IMR-90 (cell line): ENCODE results near the gene TAAR8. TPM values are rescaled to one million over a fixed set of nuclear protein-coding genes. Genes with fewer than 3 reads are reported as not detected.

Experiments used
- ATAC-seq: fragments of 200-7000 bp; cut with Tn5 transposase; 2 replicates; pipeline ENCODE4 v1.9.1; 2020; ENCODE audit warnings: low read depth, mild to moderate bottlenecking, moderate library complexity
- BruUV-seq: library from RNA; stranded (reverse); fragments of 400-500 nt; replicated peaks from 2 replicates; lab custom pipeline; 2021; lab: Mats Ljungman, UMichigan
- CTCF ChIA-PET: fragments of 300-600 bp; formaldehyde crosslinking; extraction: SDS; loops from one replicate; lab custom pipeline; 2021; ENCODE audit warnings: antibody characterized with exemption; lab: Yijun Ruan, JAX
- POLR2A ChIA-PET: fragments of 300-600 bp; sonication (Branson Sonifier 250); formaldehyde crosslinking; loops from one replicate; lab custom pipeline; 2022; ENCODE audit warnings: antibody characterized with exemption; ENCODE audit not compliant: unreplicated experiment; lab: Charles Lee
- DNase-seq: peaks from one replicate; pipeline ENCODE4 v3.0.0; 2013
- H2AFZ ChIP-seq: replicated peaks from 2 replicates; pipeline ENCODE3; 2013; ENCODE audit warnings: low read length, mild to moderate bottlenecking; ENCODE audit not compliant: poor library complexity
- H2AK5ac ChIP-seq: 2 replicates; pipeline ENCODE4 v1.6.1; 2013; ENCODE audit warnings: low read depth, low read length, inconsistent platforms
- H2AK9ac ChIP-seq: replicated peaks from 2 replicates; pipeline ENCODE3; 2013; ENCODE audit warnings: mild to moderate bottlenecking, low read depth, low read length, moderate library complexity; ENCODE audit not compliant: poor library complexity
- H2BK120ac ChIP-seq: 2 replicates; pipeline ENCODE4 v1.6.1; 2013; ENCODE audit warnings: low read depth, low read length, inconsistent platforms
- H2BK15ac ChIP-seq: 3 replicates; pipeline ENCODE4 v1.6.1; 2013; ENCODE audit warnings: low read depth, low read length, inconsistent platforms
- H2BK20ac ChIP-seq: 2 replicates; pipeline ENCODE4 v1.6.1; 2013; ENCODE audit warnings: low read depth, mild to moderate bottlenecking, inconsistent platforms, low read length, moderate library complexity
- H2BK5ac ChIP-seq: 2 replicates; pipeline ENCODE4 v1.6.1; 2013; ENCODE audit warnings: mild to moderate bottlenecking, low read depth, low read length, inconsistent platforms; ENCODE audit not compliant: poor library complexity, severe bottlenecking
- H3K14ac ChIP-seq: replicated peaks from 2 replicates; pipeline ENCODE4 v1.6.1; 2013; ENCODE audit warnings: low read depth, low read length, inconsistent platforms
- H3K18ac ChIP-seq: 2 replicates; pipeline ENCODE4 v1.6.1; 2013; ENCODE audit warnings: low read depth, low read length, control low read depth
- H3K23ac ChIP-seq: 2 replicates; pipeline ENCODE4 v1.6.1; 2013; ENCODE audit warnings: low read depth, low read length, inconsistent platforms
- H3K27ac ChIP-seq: 2 replicates; pipeline ENCODE4 v1.5.1; 2013; ENCODE audit warnings: mild to moderate bottlenecking, control low read depth, low read length; ENCODE audit not compliant: insufficient read depth
- H3K27me3 ChIP-seq: 2 replicates; pipeline ENCODE4 v1.6.1; 2013; ENCODE audit warnings: low read length; ENCODE audit not compliant: control insufficient read depth, insufficient read depth
- H3K36me3 ChIP-seq: 2 replicates; pipeline ENCODE4 v1.6.1; 2013; ENCODE audit warnings: low read length, mixed read lengths; ENCODE audit not compliant: control insufficient read depth, insufficient read depth
- H3K4ac ChIP-seq: 2 replicates; pipeline ENCODE4 v1.6.1; 2013; ENCODE audit warnings: low read depth, low read length, inconsistent platforms
- H3K4me1 ChIP-seq: 2 replicates; pipeline ENCODE4 v1.6.1; 2013; ENCODE audit warnings: low read length, mixed read lengths; ENCODE audit not compliant: control insufficient read depth, insufficient read depth
- H3K4me2 ChIP-seq: 2 replicates; pipeline ENCODE4 v1.6.1; 2013; ENCODE audit warnings: low read depth, mild to moderate bottlenecking, control low read depth, low read length, moderate library complexity
- H3K4me3 ChIP-seq: 2 replicates; pipeline ENCODE4 v1.5.1; 2013; ENCODE audit warnings: low read depth, mild to moderate bottlenecking, control low read depth, low read length, moderate library complexity; ENCODE audit not compliant: insufficient read depth
- H3K56ac ChIP-seq: 2 replicates; pipeline ENCODE4 v1.6.1; 2013; ENCODE audit warnings: low read length, inconsistent platforms; ENCODE audit not compliant: insufficient read depth; ENCODE audit errors: extremely low read depth
- H3K79me1 ChIP-seq, 2 experiments: 2 replicates each; pipeline ENCODE4 v1.6.1; 2013; ENCODE audit warnings: low read length in 2 of 2, inconsistent platforms in 1 of 2, low read depth in 1 of 2
- H3K9ac ChIP-seq: 2 replicates; pipeline ENCODE4 v1.6.1; 2013; ENCODE audit warnings: low read depth, low read length, control low read depth
- H3K9me1 ChIP-seq: 2 replicates; pipeline ENCODE4 v1.6.1; 2013; ENCODE audit warnings: low read length, inconsistent platforms; ENCODE audit not compliant: insufficient read depth
- H3K9me3 ChIP-seq: 2 replicates; pipeline ENCODE4 v1.6.1; 2013; ENCODE audit warnings: low read length; ENCODE audit not compliant: control insufficient read depth, insufficient read depth
- H4K20me1 ChIP-seq: 2 replicates; pipeline ENCODE4 v1.6.1; 2013; ENCODE audit warnings: low read length, inconsistent platforms; ENCODE audit not compliant: insufficient read depth
- H4K5ac ChIP-seq: 2 replicates; pipeline ENCODE4 v1.6.1; 2013; ENCODE audit warnings: mild to moderate bottlenecking, low read depth, low read length, control low read depth
- H4K8ac ChIP-seq, 2 experiments: 2 replicates each; pipeline ENCODE4 v1.6.1; 2013; ENCODE audit warnings: low read depth in 2 of 2, low read length in 2 of 2, control low read depth in 1 of 2, inconsistent platforms in 1 of 2
- H4K91ac ChIP-seq: 2 replicates; pipeline ENCODE4 v1.6.1; 2013; ENCODE audit warnings: low read depth, low read length, inconsistent platforms; ENCODE audit not compliant: insufficient read depth
- BHLHE40 ChIP-seq: fragments of 150-350 bp; IDR thresholded peaks from 2 replicates; pipeline ENCODE4 v1.6.1; 2016; ENCODE audit warnings: mild to moderate bottlenecking, low read depth, low read length
- CEBPB ChIP-seq: IDR thresholded peaks from 2 replicates; pipeline ENCODE4 v1.6.1; 2012; ENCODE audit warnings: low read depth, low read length, improper control_type of control experiment
- CHD1 ChIP-seq: IDR thresholded peaks from 2 replicates; pipeline ENCODE4 v1.6.1; 2012; ENCODE audit warnings: low read depth, low read length, improper control_type of control experiment
- MAZ ChIP-seq: IDR thresholded peaks from 2 replicates; pipeline ENCODE4 v1.6.1; 2012; ENCODE audit warnings: low read depth, mild to moderate bottlenecking, low read length, improper control_type of control experiment, moderate library complexity, borderline replicate concordance
- MXI1 ChIP-seq: IDR thresholded peaks from 2 replicates; pipeline ENCODE4 v1.6.1; 2012; ENCODE audit warnings: low read depth, mild to moderate bottlenecking, low read length, moderate library complexity, borderline replicate concordance
- NFE2L2 ChIP-seq: fragments of 150-350 bp; IDR thresholded peaks from 2 replicates; pipeline ENCODE4 v1.6.1; 2016; ENCODE audit warnings: low read depth, mild to moderate bottlenecking, low read length
- RAD21 ChIP-seq: IDR thresholded peaks from 2 replicates; pipeline ENCODE4 v1.6.1; 2012; ENCODE audit warnings: low read length, improper control_type of control experiment
- RCOR1 ChIP-seq: IDR thresholded peaks from 2 replicates; pipeline ENCODE4 v1.6.1; 2012; ENCODE audit warnings: mild to moderate bottlenecking, low read length, improper control_type of control experiment; ENCODE audit not compliant: insufficient replicate concordance
- RFX5 ChIP-seq: IDR thresholded peaks from 2 replicates; pipeline ENCODE4 v1.8.0; 2012; ENCODE audit warnings: low read depth, mild to moderate bottlenecking, low read length, moderate library complexity
- SMC3 ChIP-seq: fragments of 150-350 bp; IDR thresholded peaks from 2 replicates; pipeline ENCODE4 v1.6.1; 2016; ENCODE audit warnings: low read depth, mild to moderate bottlenecking, antibody characterized with exemption, low read length, moderate library complexity
- WGBS, 2 experiments: methylation state at CpG; one replicate each; pipeline versions ENCODE4 v1.1.5 to v1.1.7; 2013; ENCODE audit warnings: missing lambda C conversion rate in 2 of 2; ENCODE audit not compliant: insufficient read length in 1 of 2; ENCODE audit errors: extremely low coverage in 2 of 2; 5-methylcytosine and 5-hydroxymethylcytosine counted together
- dilution Hi-C: fragments of 300-500 bp; cut with HindIII; formaldehyde crosslinking; loops from one replicate; pipeline ENCODE4 v1.14.3; 2018; ENCODE audit warnings: low sequenced_read_pairs; ENCODE audit not compliant: unreplicated experiment
- in situ Hi-C: fragments of 300-500 bp; cut with MboI; formaldehyde crosslinking; loops from 3 replicates; pipeline ENCODE4 v1.14.3; 2019; ENCODE audit warnings: low sequenced_read_pairs, inconsistent platforms, mixed read lengths
- intact Hi-C: fragments of 100-400 bp; cut with micrococcal nuclease; formaldehyde crosslinking; loops from 2 replicates; pipeline ENCODE4 v1.10.0; 2022
- polyA plus RNA-seq, 3 experiments: library from polyadenylated mRNA; depleted of rRNA; stranded (reverse); fragments of >200 nt; gene quantifications; 2 replicates each; pipeline ENCODE4 v1.2.3, GENCODE V29; 2012; ENCODE audit warnings: low replicate concordance in 1 of 3
- total RNA-seq: library from RNA; depleted of rRNA; stranded (reverse); fragments of >200 nt; gene quantifications from 2 replicates; pipeline ENCODE4 v1.2.3, GENCODE V29; 2012
- TF ChIP-seq, protein P1 (sequence below): conservative IDR thresholded peaks from 2 replicates; pipeline ENCODE4 v1.5.1; 2012; ENCODE audit warnings: mild to moderate bottlenecking, low read depth, low read length, improper control_type of control experiment
- TF ChIP-seq, protein P2 (sequence below): fragments of 150-350 bp; IDR thresholded peaks from 2 replicates; pipeline ENCODE4 v1.6.1; 2017; ENCODE audit warnings: mild to moderate bottlenecking, antibody characterized with exemption, low read length, low read depth

TAAR8 gene
- total and polyA plus RNA-seq, 2 of the 4 experiments (the other 2 are of a cell fraction): not detected

DNA sequence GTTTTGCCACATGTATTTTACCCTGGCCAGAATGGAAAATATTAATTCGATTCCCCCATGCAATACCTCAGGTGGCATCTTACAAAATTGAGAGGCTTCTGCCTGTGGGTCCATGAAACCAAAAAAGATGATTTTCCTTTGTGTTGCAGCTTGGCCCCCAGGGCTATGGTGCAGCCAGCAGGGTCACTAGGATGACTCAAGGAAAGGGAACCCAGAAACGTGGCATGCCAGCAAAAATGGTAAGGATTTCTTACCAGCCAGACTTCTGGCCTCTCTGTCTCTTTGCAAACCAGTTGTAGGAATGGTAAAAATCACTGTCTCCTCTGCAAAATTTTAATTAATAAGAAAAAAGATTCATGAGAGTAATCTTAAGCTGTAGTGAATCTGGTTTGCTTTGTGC, 26.0 kb upstream of the TAAR8 start:
- Histone ChIP-seq H3K4ac (no peak overlapping the region), H4K8ac (no peak overlapping the region), H3K27me3 (peaks cover 26% of the 10 kb centered on the region), H2BK5ac (no peak overlapping the region), H2BK15ac (no peak overlapping the region), H2BK120ac (no peak overlapping the region), H3K4me2 (no peak overlapping the region), H2AFZ (no peak overlapping the region), H4K91ac (no peak overlapping the region), H3K9ac (no peak overlapping the region), H3K18ac (no peak overlapping the region), H4K5ac (no peak overlapping the region), H3K27ac (no peak overlapping the region), H2AK5ac (no peak overlapping the region), H3K79me1 (no peaks in the 10 kb centered on the region), H3K56ac (no peak overlapping the region), H3K9me1 (no peaks in the 10 kb centered on the region), H3K23ac (no peak overlapping the region), H3K9me3 (peaks cover 6% of the 10 kb centered on the region; the same call in 1 of the 2 replicates), H2BK20ac (no peak overlapping the region), H2AK9ac (no peak overlapping the region), H3K36me3 (no peaks in the 10 kb centered on the region), H3K14ac (no peak overlapping the region), H3K4me1 (no peaks in the 10 kb centered on the region), H4K20me1 (no peaks in the 10 kb centered on the region), H3K4me3 (no peak overlapping the region)
- DNase-seq (no peak), ATAC-seq (no peak)
- CTCF ChIA-PET: interaction anchor here (0.9 kb wide), 1 partner anchor 11 kb away, joined by 3 read pairs; no protein-coding TSS in a partner anchor
- WGBS, 2 experiments: no CpG with 5 or more reads among the region's 2 CpGs
- BruUV-seq: no TSS peak
- dilution Hi-C loops (no loop called here), in situ Hi-C loops (no loop called here), intact Hi-C loops (no loop called here)
- TF ChIP-seq SMC3: no peak
- TF ChIP-seq NFE2L2: no peak
- TF ChIP-seq MAZ: no peak
- TF ChIP-seq RFX5: no peak
- no peak for TF ChIP-seq CEBPB
- TF ChIP-seq, protein P1, sequence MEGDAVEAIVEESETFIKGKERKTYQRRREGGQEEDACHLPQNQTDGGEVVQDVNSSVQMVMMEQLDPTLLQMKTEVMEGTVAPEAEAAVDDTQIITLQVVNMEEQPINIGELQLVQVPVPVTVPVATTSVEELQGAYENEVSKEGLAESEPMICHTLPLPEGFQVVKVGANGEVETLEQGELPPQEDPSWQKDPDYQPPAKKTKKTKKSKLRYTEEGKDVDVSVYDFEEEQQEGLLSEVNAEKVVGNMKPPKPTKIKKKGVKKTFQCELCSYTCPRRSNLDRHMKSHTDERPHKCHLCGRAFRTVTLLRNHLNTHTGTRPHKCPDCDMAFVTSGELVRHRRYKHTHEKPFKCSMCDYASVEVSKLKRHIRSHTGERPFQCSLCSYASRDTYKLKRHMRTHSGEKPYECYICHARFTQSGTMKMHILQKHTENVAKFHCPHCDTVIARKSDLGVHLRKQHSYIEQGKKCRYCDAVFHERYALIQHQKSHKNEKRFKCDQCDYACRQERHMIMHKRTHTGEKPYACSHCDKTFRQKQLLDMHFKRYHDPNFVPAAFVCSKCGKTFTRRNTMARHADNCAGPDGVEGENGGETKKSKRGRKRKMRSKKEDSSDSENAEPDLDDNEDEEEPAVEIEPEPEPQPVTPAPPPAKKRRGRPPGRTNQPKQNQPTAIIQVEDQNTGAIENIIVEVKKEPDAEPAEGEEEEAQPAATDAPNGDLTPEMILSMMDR: no peak
- no peak for TF ChIP-seq RCOR1
- no peak for TF ChIP-seq RAD21
- TF ChIP-seq, protein P2, sequence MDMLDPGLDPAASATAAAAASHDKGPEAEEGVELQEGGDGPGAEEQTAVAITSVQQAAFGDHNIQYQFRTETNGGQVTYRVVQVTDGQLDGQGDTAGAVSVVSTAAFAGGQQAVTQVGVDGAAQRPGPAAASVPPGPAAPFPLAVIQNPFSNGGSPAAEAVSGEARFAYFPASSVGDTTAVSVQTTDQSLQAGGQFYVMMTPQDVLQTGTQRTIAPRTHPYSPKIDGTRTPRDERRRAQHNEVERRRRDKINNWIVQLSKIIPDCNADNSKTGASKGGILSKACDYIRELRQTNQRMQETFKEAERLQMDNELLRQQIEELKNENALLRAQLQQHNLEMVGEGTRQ: no peak
- no peak for TF ChIP-seq BHLHE40
- TF ChIP-seq CHD1: no peak
- TF ChIP-seq MXI1: no peak
- POLR2A ChIA-PET: no interaction called here
